Measurements from ENCODE around the gene TM4SF4.

The TM4SF4 gene

GRCh38 chr3:149487598-149488197, 13.2 kb downstream of the TM4SF4 start:
- peak; percentile 41 for DNase-seq

GRCh38 chr3:149489060-149489690, 14.7 kb downstream of the TM4SF4 start:
- peak; percentile 7 for DNase-seq

- no peak for DNase-seq
These were observed 15.9 kb downstream of the TM4SF4 start for GRCh38 chr3:149490260-149490971.

- no peak for DNase-seq
These were observed 19.0 kb downstream of the TM4SF4 start for GRCh38 chr3:149493315-149494021.

- DNase-seq: peak; percentile 68
These were observed 19.7 kb downstream of the TM4SF4 start for GRCh38 chr3:149494022-149494758.

- DNase-seq: no peak
These were observed 20.5 kb downstream of the TM4SF4 start for GRCh38 chr3:149494759-149495580.

GRCh38 chr3:149495581-149496125, 21.2 kb downstream of the TM4SF4 start:
- DNase-seq: no peak

- DNase-seq: no peak
These were observed 22.4 kb downstream of the TM4SF4 start for GRCh38 chr3:149496891-149497290.

GRCh38 chr3:149497966-149498670, 23.6 kb downstream of the TM4SF4 start:
- no peak for DNase-seq

- DNase-seq: no peak
These were observed 27.0 kb downstream of the TM4SF4 start for GRCh38 chr3:149501524-149501923.

GRCh38 chr3:149502438-149502837, 27.9 kb downstream of the TM4SF4 start:
- no peak for DNase-seq

GRCh38 chr3:149506540-149506939, 32.0 kb downstream of the TM4SF4 start:
- DNase-seq: no peak

GRCh38 chr3:149506965-149507364, 32.5 kb downstream of the TM4SF4 start:
- DNase-seq: no peak

GRCh38 chr3:149507491-149508324, 33.2 kb downstream of the TM4SF4 start:
- peak; percentile 66 for DNase-seq

- DNase-seq: no peak
These were observed 35.0 kb downstream of the TM4SF4 start for GRCh38 chr3:149509526-149509925.

- DNase-seq: no peak
These were observed 36.0 kb downstream of the TM4SF4 start for GRCh38 chr3:149510480-149510879.

- no peak for DNase-seq
These were observed 36.6 kb downstream of the TM4SF4 start for GRCh38 chr3:149511040-149511626.

GRCh38 chr3:149512073-149512782, 37.7 kb downstream of the TM4SF4 start:
- DNase-seq: peak; percentile 62

- no peak for DNase-seq
These were observed 40.0 kb downstream of the TM4SF4 start for GRCh38 chr3:149514471-149514870.

Data from OCI-M1 (cell line).